Panc1 (cell line): Measurements from ENCODE around the gene TRAK2. TPM values are rescaled to one million over a fixed set of nuclear protein-coding genes. Genes with fewer than 3 reads are reported as not detected.

ENCODE experiments used
- ATAC-seq: fragments of 200-7000 bp; cut with Tn5 transposase; 2 replicates; pipeline ENCODE4 v1.9.1; 2020; ENCODE audit warnings: mild to moderate bottlenecking, moderate library complexity
- BruUV-seq: library from RNA; stranded (reverse); fragments of 400-500 nt; replicated peaks from 2 replicates; lab custom pipeline; 2021; lab: Mats Ljungman, UMichigan
- CTCF ChIA-PET: fragments of 300-600 bp; sonication (Branson Sonifier 250); formaldehyde crosslinking; loops from one replicate; lab custom pipeline; 2022; ENCODE audit warnings: antibody characterized with exemption; lab: Charles Lee
- POLR2A ChIA-PET: fragments of 300-600 bp; sonication (Branson Sonifier 250); formaldehyde crosslinking; loops from one replicate; lab custom pipeline; 2022; ENCODE audit warnings: antibody characterized with exemption; lab: Charles Lee
- DNase-seq: peaks from one replicate; pipeline ENCODE4 v3.0.0-alpha.2; 2010; ENCODE audit warnings: low read depth, low spot score
- H3K27ac ChIP-seq: 2 replicates; pipeline ENCODE4 v1.5.1; 2011; ENCODE audit warnings: mild to moderate bottlenecking, low read length, inconsistent platforms
- H3K27me3 ChIP-seq: fragments of 200-500 bp; sonication (Bioruptor generic); 2 replicates; pipeline ENCODE4 v1.6.0; 2014; ENCODE audit warnings: low read length, inconsistent platforms; ENCODE audit not compliant: control insufficient read depth, insufficient read depth
- H3K36me3 ChIP-seq: fragments of 200-500 bp; sonication (Bioruptor generic); 2 replicates; pipeline ENCODE4 v1.5.1; 2014; ENCODE audit warnings: inconsistent platforms, mild to moderate bottlenecking, low read length, moderate library complexity; ENCODE audit not compliant: control insufficient read depth, insufficient read depth
- H3K4me1 ChIP-seq: 2 replicates; pipeline ENCODE4 v1.5.1; 2011; ENCODE audit warnings: inconsistent platforms, mild to moderate bottlenecking, low read length, moderate library complexity; ENCODE audit not compliant: control insufficient read depth, insufficient read depth
- H3K4me3 ChIP-seq, 2 experiments: 2 replicates each; pipeline ENCODE4 v1.5.1; 2011 to 2012; ENCODE audit warnings: low read depth in 2 of 2, low read length in 2 of 2, mild to moderate bottlenecking in 2 of 2, inconsistent platforms in 1 of 2, moderate library complexity in 1 of 2
- H3K9me3 ChIP-seq: fragments of 200-500 bp; sonication (Bioruptor generic); 2 replicates; pipeline ENCODE4 v1.5.1; 2014; ENCODE audit warnings: low read depth, mild to moderate bottlenecking, inconsistent platforms, low read length, moderate library complexity; ENCODE audit not compliant: control insufficient read depth, insufficient read depth
- CTCF ChIP-seq: fragments of 450-650 bp; IDR thresholded peaks from 2 replicates; pipeline ENCODE4 v1.5.1; 2017; ENCODE audit warnings: mild to moderate bottlenecking
- POLR2AphosphoS5 ChIP-seq: IDR thresholded peaks from 2 replicates; pipeline ENCODE4 v1.6.1; 2012; ENCODE audit warnings: mild to moderate bottlenecking, low read depth, low read length, moderate library complexity
- REST ChIP-seq, 2 experiments: IDR thresholded peaks; 2 replicates each; pipeline ENCODE4 v1.6.1; 2011 to 2012; ENCODE audit warnings: low read depth in 2 of 2, control low read depth in 1 of 2, low read length in 1 of 2, mild to moderate bottlenecking in 1 of 2, moderate library complexity in 1 of 2; ENCODE audit not compliant: insufficient read depth in 1 of 2
- SIN3A ChIP-seq: IDR thresholded peaks from 2 replicates; pipeline ENCODE4 v1.6.1; 2012; ENCODE audit warnings: low read depth, mild to moderate bottlenecking, low read length, moderate library complexity, borderline replicate concordance; ENCODE audit not compliant: insufficient read depth
- TCF7L2 ChIP-seq: IDR thresholded peaks from 2 replicates; pipeline ENCODE4 v1.6.1; 2011; ENCODE audit warnings: mild to moderate bottlenecking, low read depth, low read length, inconsistent platforms
- in situ Hi-C: cut with HindIII; loops from 2 replicates; pipeline ENCODE4 v1.10.0; 2016; ENCODE audit warnings: low sequenced_read_pairs, low pct_unique_long_range_greater_than_20kb
- intact Hi-C: fragments of 100-400 bp; cut with micrococcal nuclease; formaldehyde crosslinking; loops from one replicate; pipeline ENCODE4 v1.10.0; 2022; ENCODE audit not compliant: unreplicated experiment
- total RNA-seq: library from RNA; stranded (reverse); gene quantifications from one replicate; pipeline ENCODE4 v1.2.1, GENCODE V29; 2021; ENCODE audit not compliant: unreplicated experiment

The TRAK2 gene
- total RNA-seq, 1 experiment from 2014 or later, result 35.7 TPM

- in situ Hi-C loops, result no loop called here
Observed at GRCh38 chr2:201329409-201329808, 121.8 kb downstream of the TRAK2 start.

GRCh38 chr2:201327678-201328077, 123.6 kb downstream of the TRAK2 start:
- no peak overlapping the region for H3K27ac ChIP-seq
- H3K4me1 ChIP-seq, result no peaks in the 10 kb centered on the region
- intact Hi-C loops, result no loop called here
- no peak for TF ChIP-seq REST (IDR thresholded peaks at IDR 0.05; ENCODE audit: insufficient read depth in 1 of 2, low read depth in 2 of 2, low read length in 1 of 2)
- H3K4me3 ChIP-seq, result no peak overlapping the region
- ChIA-PET POLR2A (interaction anchor here (0.6 kb wide), 1 partner anchor 367 kb away, joined by 3 read pairs; no protein-coding TSS in a partner anchor), CTCF (no interaction called here)
- ATAC-seq (no peak), DNase-seq (no peak)
- in situ Hi-C loops, result no loop called here
- no peaks in the 10 kb centered on the region for H3K27me3 ChIP-seq
- H3K36me3 ChIP-seq, result no peaks in the 10 kb centered on the region
- H3K9me3 ChIP-seq, result peaks cover 3% of the 10 kb centered on the region; the same call in 1 of the 2 replicates
- BruUV-seq, result no TSS peak

More at GRCh38 chr2:201329409-201329808, 121.8 kb downstream of the TRAK2 start:
- no peaks in the 10 kb centered on the region for H3K27me3 ChIP-seq
- no peaks in the 10 kb centered on the region for H3K36me3 ChIP-seq
- ATAC-seq (no peak), DNase-seq (no peak)
- no peak overlapping the region for H3K27ac ChIP-seq
- intact Hi-C loops, result no loop called here
- POLR2A ChIA-PET, result interaction anchor here (0.5 kb wide), 1 partner anchor 479 kb away, joined by 3 read pairs; no protein-coding TSS in a partner anchor
- TF ChIP-seq POLR2AphosphoS5, result no peak
- no peak for TF ChIP-seq TCF7L2
- TF ChIP-seq REST (IDR thresholded peaks at IDR 0.05; ENCODE audit: insufficient read depth in 1 of 2, low read depth in 2 of 2, low read length in 1 of 2), result no peak
- TF ChIP-seq SIN3A, result no peak
- TF ChIP-seq CTCF, result no peak
- CTCF ChIA-PET, result no interaction called here
- H3K9me3 ChIP-seq, result no peaks in the 10 kb centered on the region
- no peak overlapping the region for H3K4me3 ChIP-seq
- BruUV-seq, result no TSS peak
- H3K4me1 ChIP-seq, result no peaks in the 10 kb centered on the region

Other genes starting within 250 kb of the TRAK2 start
- gene CASP8, start 190.9 kb downstream of the TRAK2 start, total RNA-seq, result 34.8 TPM
- 0.39 TPM for gene FLACC1, start 94.1 kb downstream of the TRAK2 start, total RNA-seq
- gene STRADB, start 282 bp upstream of the TRAK2 start, total RNA-seq, result 33.4 TPM
- 30.6 TPM for gene TMEM237, start 192.0 kb upstream of the TRAK2 start, total RNA-seq
- not detected for gene MPP4, start 247.2 kb upstream of the TRAK2 start, total RNA-seq